ENCODE measurements around the gene CAMKV. TPM values are rescaled to one million over a fixed set of nuclear protein-coding genes. Genes with fewer than 3 reads are reported as not detected.

CAMKV gene
- total RNA-seq, 2 experiments from 2014 or later: 1.8 to 2.1 TPM

GRCh38 chr3:49813497-49814174, 56.1 kb downstream of the CAMKV start, which contains the start of gene UBA7:
Gene UBA7 (minus strand): TSS chr3:49813953. CDS start chr3:49813787, 166 bp downstream.
- intact Hi-C loops (cut with micrococcal nuclease): no loop called here
- ChIA-PET POLR2A (interaction anchor here (0.9 to 2.8 kb wide), 5 partner anchors 8 to 127 kb away, joined by 3 to 17 read pairs (median 4); partner anchors contain the start of gene INKA1), CTCF (interaction anchor here (0.5 to 20.5 kb wide), 3 partner anchors 11 to 121 kb away, joined by 3 to 412 read pairs (median 34); partner anchors contain the start of gene INKA1)
- TF ChIP-seq, protein P1, sequence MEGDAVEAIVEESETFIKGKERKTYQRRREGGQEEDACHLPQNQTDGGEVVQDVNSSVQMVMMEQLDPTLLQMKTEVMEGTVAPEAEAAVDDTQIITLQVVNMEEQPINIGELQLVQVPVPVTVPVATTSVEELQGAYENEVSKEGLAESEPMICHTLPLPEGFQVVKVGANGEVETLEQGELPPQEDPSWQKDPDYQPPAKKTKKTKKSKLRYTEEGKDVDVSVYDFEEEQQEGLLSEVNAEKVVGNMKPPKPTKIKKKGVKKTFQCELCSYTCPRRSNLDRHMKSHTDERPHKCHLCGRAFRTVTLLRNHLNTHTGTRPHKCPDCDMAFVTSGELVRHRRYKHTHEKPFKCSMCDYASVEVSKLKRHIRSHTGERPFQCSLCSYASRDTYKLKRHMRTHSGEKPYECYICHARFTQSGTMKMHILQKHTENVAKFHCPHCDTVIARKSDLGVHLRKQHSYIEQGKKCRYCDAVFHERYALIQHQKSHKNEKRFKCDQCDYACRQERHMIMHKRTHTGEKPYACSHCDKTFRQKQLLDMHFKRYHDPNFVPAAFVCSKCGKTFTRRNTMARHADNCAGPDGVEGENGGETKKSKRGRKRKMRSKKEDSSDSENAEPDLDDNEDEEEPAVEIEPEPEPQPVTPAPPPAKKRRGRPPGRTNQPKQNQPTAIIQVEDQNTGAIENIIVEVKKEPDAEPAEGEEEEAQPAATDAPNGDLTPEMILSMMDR (IDR thresholded peaks at IDR 0.05): no peak
- peak; percentile 51 for DNase-seq
- peak within 1 kb of the TSS; percentile 96 for H3K27ac Mint-ChIP-seq
- H3K4me1 Mint-ChIP-seq (ENCODE audit: low read depth): peaks cover 28% of the 10 kb centered on the region
- peaks cover 9% of the 10 kb centered on the region for H3K36me3 Mint-ChIP-seq (ENCODE audit: low read depth)
- H3K9me3 Mint-ChIP-seq: no peaks in the 10 kb centered on the region
- peak within 1 kb of the TSS; percentile 92 for H3K4me3 Mint-ChIP-seq
- no peaks in the 10 kb centered on the region for H3K27me3 Mint-ChIP-seq
- ATAC-seq: peak; percentile 87

DNA sequence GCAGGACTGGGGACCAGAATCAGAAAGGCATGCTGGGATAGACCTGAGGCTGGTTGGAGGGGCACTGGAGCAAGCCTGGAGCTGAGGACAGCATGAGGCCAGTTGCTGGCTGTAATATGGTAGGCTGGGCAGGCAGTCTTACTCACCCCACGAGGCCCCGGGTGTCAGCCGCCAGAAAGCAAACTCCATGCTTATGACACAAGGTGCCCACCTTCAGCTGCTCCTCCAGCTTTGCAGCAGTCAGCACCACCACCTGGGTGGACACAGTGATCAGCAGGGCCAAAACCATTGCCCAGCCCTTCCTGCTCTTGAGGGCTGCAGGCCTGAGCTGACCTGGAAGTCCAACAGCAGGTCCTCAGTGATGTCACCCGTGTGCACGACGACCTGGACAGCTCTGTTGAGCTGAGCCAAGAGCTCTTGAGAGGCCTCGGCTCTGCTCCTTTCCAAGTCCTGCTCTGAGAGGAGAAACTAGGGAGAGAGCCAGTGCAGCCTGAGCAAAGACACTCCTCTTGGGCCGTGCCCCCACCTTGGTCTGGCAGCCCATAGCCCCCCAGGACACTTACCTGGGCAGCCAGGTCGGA, 56.7 kb downstream of the CAMKV start:
- H3K4me1 Mint-ChIP-seq (ENCODE audit: low read depth): peaks cover 33% of the 10 kb centered on the region
- H3K36me3 Mint-ChIP-seq (ENCODE audit: low read depth): peaks cover 9% of the 10 kb centered on the region
- intact Hi-C loops (cut with micrococcal nuclease): no loop called here
- no peak for DNase-seq
- H3K27ac Mint-ChIP-seq: peak overlapping the region; percentile 96
- TF ChIP-seq, protein P1 (IDR thresholded peaks at IDR 0.05): no peak
- no peak for ATAC-seq
- no peaks in the 10 kb centered on the region for H3K9me3 Mint-ChIP-seq
- no peaks in the 10 kb centered on the region for H3K27me3 Mint-ChIP-seq
- CTCF ChIA-PET: interaction anchor here (0.5 to 20.5 kb wide), 3 partner anchors 10 to 120 kb away, joined by 3 to 412 read pairs (median 34); partner anchors contain the start of gene INKA1
- POLR2A ChIA-PET: interaction anchor here (0.9 to 2.8 kb wide), 7 partner anchors 8 to 127 kb away, joined by 3 to 17 read pairs (median 4); partner anchors contain the start of genes GMPPB and INKA1
- H3K4me3 Mint-ChIP-seq: peak overlapping the region; percentile 92

Other genes starting within 250 kb of the CAMKV start
- 100 to 1,000 TPM; 165 to 166 TPM for gene APEH, start 195.6 kb downstream of the CAMKV start, total RNA-seq
- gene MST1, start 180.4 kb downstream of the CAMKV start, total RNA-seq: 10 to 100 TPM in 1 of 2 experiments, 1 to 10 TPM in 1; 9.6 to 11.8 TPM
- 10 to 100 TPM; 22.0 to 31.7 TPM for gene RNF123, start 180.3 kb downstream of the CAMKV start, total RNA-seq
- under 1 TPM in 1 of 2 experiments, not detected in 1; 0.23 TPM for gene AMIGO3, start 150.2 kb downstream of the CAMKV start, total RNA-seq
- 10 to 100 TPM; 34.7 to 35.2 TPM for gene GMPPB, start 146.0 kb downstream of the CAMKV start, total RNA-seq
- gene IP6K1, start 83.4 kb downstream of the CAMKV start, total RNA-seq: 10 to 100 TPM; 23.5 to 24.2 TPM
- not detected for gene CDHR4, start 70.0 kb downstream of the CAMKV start, total RNA-seq
- 1 to 10 TPM; 1.8 to 2.8 TPM for gene INKA1, start 66.6 kb downstream of the CAMKV start, total RNA-seq
- 10 to 100 TPM; 69.9 to 72.3 TPM for gene UBA7, start 56.0 kb downstream of the CAMKV start, total RNA-seq
- gene TRAIP, start 13.3 kb downstream of the CAMKV start, total RNA-seq: 10 to 100 TPM; 23.2 to 25.1 TPM
- gene MST1R, start 34.0 kb upstream of the CAMKV start, total RNA-seq: 1 to 10 TPM in 1 of 2 experiments, under 1 TPM in 1; 0.79 to 1.1 TPM
- gene MON1A, start 59.9 kb upstream of the CAMKV start, total RNA-seq: 1 to 10 TPM; 6.9 to 8.5 TPM
- 10 to 100 TPM; 90.8 to 95.2 TPM for gene RBM6, start 70.2 kb upstream of the CAMKV start, total RNA-seq
- gene RBM5, start 219.0 kb upstream of the CAMKV start, total RNA-seq: 100 to 1,000 TPM; 103 to 106 TPM

All from activated CD8-positive, alpha-beta T cell treated with anti-CD3 and anti-CD28 coated beads for 36 hours (primary cell).